Measurements from ENCODE around the gene ZFYVE26.
"Not testable (repeated sequence)": the region's sequence is repeated elsewhere in the genome, so short reads cannot be mapped to it uniquely, and the experiment has no call there.

Gene ZFYVE26

GRCh38 chr14:67837011-67837624 lies 20.7 kb upstream of the ZFYVE26 start:
- no peak overlapping the region for H3K4me3 ChIP-seq (ENCODE audit: low read depth, low read length)
- H3K9me3 ChIP-seq (ENCODE audit: control insufficient read depth, insufficient read depth, low read length): no peaks in the 10 kb centered on the region
- H3K27me3 ChIP-seq (ENCODE audit: control insufficient read depth, insufficient read depth, low read length): no peaks in the 10 kb centered on the region
- no peaks in the 10 kb centered on the region for H3K4me1 ChIP-seq (ENCODE audit: control insufficient read depth, insufficient read depth, low read length)
- no peak overlapping the region for H3K9ac ChIP-seq (ENCODE audit: low read depth, low read length)
- H3K36me3 ChIP-seq (ENCODE audit: control insufficient read depth, insufficient read depth, low read length): no peaks in the 10 kb centered on the region

- no peaks in the 10 kb centered on the region for H3K36me3 ChIP-seq (ENCODE audit: control insufficient read depth, insufficient read depth, low read length)
- no peak overlapping the region for H3K9ac ChIP-seq (ENCODE audit: low read depth, low read length)
- no peaks in the 10 kb centered on the region for H3K27me3 ChIP-seq (ENCODE audit: control insufficient read depth, insufficient read depth, low read length)
- H3K4me3 ChIP-seq (ENCODE audit: low read depth, low read length): no peak overlapping the region
- no peaks in the 10 kb centered on the region for H3K4me1 ChIP-seq (ENCODE audit: control insufficient read depth, insufficient read depth, low read length)
- no peaks in the 10 kb centered on the region for H3K9me3 ChIP-seq (ENCODE audit: control insufficient read depth, insufficient read depth, low read length)
These were observed 19.2 kb upstream of the ZFYVE26 start for GRCh38 chr14:67835596-67835995.

GRCh38 chr14:67833403-67833802 lies 17.0 kb upstream of the ZFYVE26 start:
- H3K36me3 ChIP-seq (ENCODE audit: control insufficient read depth, insufficient read depth, low read length): no peaks in the 10 kb centered on the region
- no peak overlapping the region for H3K9ac ChIP-seq (ENCODE audit: low read depth, low read length)
- H3K4me3 ChIP-seq (ENCODE audit: low read depth, low read length): no peak overlapping the region
- no peaks in the 10 kb centered on the region for H3K9me3 ChIP-seq (ENCODE audit: control insufficient read depth, insufficient read depth, low read length)
- no peaks in the 10 kb centered on the region for H3K4me1 ChIP-seq (ENCODE audit: control insufficient read depth, insufficient read depth, low read length)
- no peaks in the 10 kb centered on the region for H3K27me3 ChIP-seq (ENCODE audit: control insufficient read depth, insufficient read depth, low read length)

GRCh38 chr14:67831113-67831512 lies 14.7 kb upstream of the ZFYVE26 start:
- H3K27me3 ChIP-seq (ENCODE audit: control insufficient read depth, insufficient read depth, low read length): no peaks in the 10 kb centered on the region
- H3K4me3 ChIP-seq (ENCODE audit: low read depth, low read length): no peak overlapping the region
- no peak overlapping the region for H3K9ac ChIP-seq (ENCODE audit: low read depth, low read length)
- H3K36me3 ChIP-seq (ENCODE audit: control insufficient read depth, insufficient read depth, low read length): no peaks in the 10 kb centered on the region
- H3K4me1 ChIP-seq (ENCODE audit: control insufficient read depth, insufficient read depth, low read length): no peaks in the 10 kb centered on the region
- H3K9me3 ChIP-seq (ENCODE audit: control insufficient read depth, insufficient read depth, low read length): no peaks in the 10 kb centered on the region

DNA sequence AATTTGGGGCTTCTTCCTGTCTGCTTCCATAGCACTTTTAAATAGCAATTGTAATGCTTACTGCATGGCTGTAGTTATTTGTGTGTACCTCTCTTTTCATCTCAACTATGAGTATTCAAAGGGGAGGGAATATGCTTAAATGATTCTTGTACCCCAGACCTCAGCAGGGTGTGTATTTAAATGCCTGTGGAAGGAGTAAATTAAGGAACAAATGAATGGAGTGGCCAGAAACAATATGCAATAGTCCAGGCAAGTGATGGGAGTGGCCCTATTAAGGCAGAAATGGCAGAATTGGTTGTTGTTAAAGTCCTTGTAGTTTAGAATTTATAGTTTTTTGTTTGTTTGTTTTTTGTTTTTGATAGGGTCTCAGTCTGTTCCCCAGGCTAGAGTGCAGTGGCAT lies 4.7 kb upstream of the ZFYVE26 start:
- H3K4me1 ChIP-seq (ENCODE audit: control insufficient read depth, insufficient read depth, low read length): peaks cover 5% of the 10 kb centered on the region
- no peak overlapping the region for H3K9ac ChIP-seq (ENCODE audit: low read depth, low read length)
- H3K36me3 ChIP-seq (ENCODE audit: control insufficient read depth, insufficient read depth, low read length): no peaks in the 10 kb centered on the region
- no peak overlapping the region for H3K4me3 ChIP-seq (ENCODE audit: low read depth, low read length)
- no peaks in the 10 kb centered on the region for H3K27me3 ChIP-seq (ENCODE audit: control insufficient read depth, insufficient read depth, low read length)
- H3K9me3 ChIP-seq (ENCODE audit: control insufficient read depth, insufficient read depth, low read length): no peaks in the 10 kb centered on the region

DNA sequence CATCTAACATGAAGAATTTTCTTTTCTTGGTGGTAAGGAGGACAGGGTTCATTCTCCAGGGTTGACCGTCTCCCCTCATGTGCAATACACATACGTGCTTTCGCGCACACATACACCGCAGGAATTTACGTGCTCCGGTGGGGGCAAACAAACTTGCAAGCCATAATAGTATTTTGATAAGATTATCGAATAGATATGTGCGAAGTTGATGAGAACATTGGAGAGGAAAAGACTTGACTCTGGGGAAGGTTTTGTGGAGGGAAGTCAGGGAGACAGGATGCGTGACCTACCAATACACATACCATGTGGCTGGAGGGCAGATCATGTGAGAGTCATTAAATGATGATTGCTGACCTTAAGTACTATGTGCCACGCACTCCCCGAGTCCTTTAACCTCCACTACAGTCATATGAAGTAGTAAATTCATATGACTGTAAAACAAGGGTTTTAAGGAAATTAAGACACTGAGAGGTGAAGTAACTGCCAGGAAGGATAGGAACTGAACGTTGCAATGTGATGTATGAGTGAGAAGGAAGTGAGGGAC lies 4.1 kb upstream of the ZFYVE26 start:
- Histone ChIP-seq H3K9me3 (ENCODE audit: control insufficient read depth, insufficient read depth, low read length) (no peaks in the 10 kb centered on the region), H3K27me3 (ENCODE audit: control insufficient read depth, insufficient read depth, low read length) (no peaks in the 10 kb centered on the region), H3K9ac (ENCODE audit: low read depth, low read length) (peak overlapping the region; percentile 82), H3K36me3 (ENCODE audit: control insufficient read depth, insufficient read depth, low read length) (no peaks in the 10 kb centered on the region), H3K4me3 (ENCODE audit: low read depth, low read length) (peak overlapping the region; percentile 98), H3K4me1 (ENCODE audit: control insufficient read depth, insufficient read depth, low read length) (peaks cover 5% of the 10 kb centered on the region)

DNA sequence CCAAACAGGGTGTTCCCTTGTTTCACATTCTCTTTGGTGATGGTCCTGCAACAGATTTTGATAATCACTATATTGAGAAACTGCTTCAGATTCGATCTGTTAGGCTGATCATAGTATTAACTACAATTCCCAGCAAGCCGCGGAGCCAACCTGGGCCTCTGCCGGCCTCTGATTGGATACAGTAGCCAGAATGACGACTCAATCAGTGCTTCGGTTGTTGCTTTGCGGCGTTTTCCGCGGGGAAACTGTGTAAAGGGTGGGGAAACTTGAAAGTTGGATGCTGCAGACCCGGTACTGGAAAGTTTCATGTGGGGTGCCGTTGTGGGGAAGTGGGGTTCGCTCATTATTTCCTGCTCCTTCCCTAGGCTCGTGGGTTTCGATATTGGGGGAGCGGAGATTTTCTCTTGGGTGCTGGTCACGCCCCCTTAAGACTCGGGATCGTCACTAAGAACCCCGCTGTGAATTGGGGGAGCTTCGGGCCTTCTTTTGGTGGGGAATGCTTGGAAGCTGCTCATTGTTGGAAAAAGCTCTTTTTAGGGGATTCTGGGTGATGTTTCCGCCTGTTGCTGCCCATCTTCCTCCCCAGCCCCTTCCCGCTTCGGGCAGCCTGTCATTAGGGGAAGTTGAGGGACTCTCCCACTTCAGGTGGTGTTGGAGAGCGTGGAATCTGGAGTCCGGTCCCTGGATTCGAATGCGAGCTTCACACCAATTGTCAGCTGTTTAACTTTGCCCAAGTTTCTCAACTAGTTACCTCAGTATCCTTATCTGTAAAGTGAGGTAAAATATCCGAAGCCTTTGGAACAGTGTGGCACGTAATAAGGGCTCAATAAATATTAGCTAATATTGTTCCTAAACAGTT lies 3.4 kb upstream of the ZFYVE26 start, which contains the start of gene RAD51B:
RAD51B (plus strand) TSS at position 217 of the 859 bp plus-strand sequence.
- Histone ChIP-seq H3K9me3 (ENCODE audit: control insufficient read depth, insufficient read depth, low read length) (no peaks in the 10 kb centered on the region), H3K27me3 (ENCODE audit: control insufficient read depth, insufficient read depth, low read length) (no peaks in the 10 kb centered on the region), H3K4me3 (ENCODE audit: low read depth, low read length) (peak within 1 kb of the TSS; percentile 98), H3K36me3 (ENCODE audit: control insufficient read depth, insufficient read depth, low read length) (no peaks in the 10 kb centered on the region), H3K4me1 (ENCODE audit: control insufficient read depth, insufficient read depth, low read length) (peaks cover 5% of the 10 kb centered on the region), H3K9ac (ENCODE audit: low read depth, low read length) (peak within 1 kb of the TSS; percentile 82)

DNA sequence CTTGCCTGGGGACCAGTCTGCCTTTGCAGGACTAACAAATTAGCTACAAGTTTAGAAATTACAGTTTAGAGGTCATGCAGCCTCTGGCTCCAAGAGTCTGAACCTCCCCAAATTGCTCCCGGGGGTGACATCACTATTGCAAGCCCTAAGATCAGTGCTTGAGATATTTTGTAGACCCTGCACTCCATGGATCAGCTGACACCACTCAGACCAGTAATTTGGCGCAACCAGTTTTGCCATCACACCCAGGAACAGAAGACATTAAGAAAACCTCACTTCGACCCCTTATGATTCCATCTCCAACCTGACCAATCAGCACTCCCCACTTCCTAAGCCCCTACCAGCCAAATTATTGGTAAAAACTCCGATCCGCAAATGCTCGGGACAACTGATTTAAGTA lies 2.1 kb upstream of the ZFYVE26 start:
- H3K4me1 ChIP-seq (ENCODE audit: control insufficient read depth, insufficient read depth, low read length); H3K9ac ChIP-seq (ENCODE audit: low read depth, low read length); H3K27me3 ChIP-seq (ENCODE audit: control insufficient read depth, insufficient read depth, low read length); H3K4me3 ChIP-seq (ENCODE audit: low read depth, low read length); H3K9me3 ChIP-seq (ENCODE audit: control insufficient read depth, insufficient read depth, low read length); H3K36me3 ChIP-seq (ENCODE audit: control insufficient read depth, insufficient read depth, low read length): not testable (repeated sequence)

DNA sequence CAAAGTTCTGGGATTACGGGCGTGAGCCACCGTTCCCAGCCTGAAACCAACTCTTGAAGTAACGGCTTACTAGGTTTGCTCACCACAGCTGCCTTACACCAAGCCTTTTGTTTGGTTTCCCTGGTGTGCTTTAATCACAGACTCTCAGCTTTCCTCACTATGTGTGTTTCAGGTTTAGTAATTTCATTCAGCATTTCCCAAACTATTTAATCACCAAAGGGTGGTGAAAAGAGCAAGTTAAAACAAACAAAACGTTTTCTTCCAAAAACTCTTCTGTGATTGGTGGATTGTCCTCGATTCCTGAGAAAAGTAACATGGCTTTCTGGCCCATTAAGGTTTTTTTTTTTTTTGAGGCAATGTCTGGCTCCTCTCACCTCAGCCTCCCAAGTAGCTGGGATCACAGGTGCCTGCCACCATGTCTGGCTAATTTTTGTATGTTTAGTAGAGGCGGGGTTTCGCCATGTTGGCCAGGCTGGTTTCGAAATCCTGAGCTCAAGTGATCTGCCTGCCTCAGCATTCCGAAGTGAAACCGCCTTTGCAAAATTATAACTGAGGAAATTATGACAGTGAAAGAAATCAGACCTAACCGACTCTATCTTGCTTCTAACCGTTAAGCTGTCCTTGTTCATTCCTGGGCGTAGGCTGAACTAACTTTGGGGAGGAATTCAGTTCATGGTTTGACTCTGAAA lies 1.5 kb upstream of the ZFYVE26 start:
- H3K4me3 ChIP-seq (ENCODE audit: low read depth, low read length): no peak overlapping the region
- no peaks in the 10 kb centered on the region for H3K36me3 ChIP-seq (ENCODE audit: control insufficient read depth, insufficient read depth, low read length)
- peaks cover 5% of the 10 kb centered on the region for H3K4me1 ChIP-seq (ENCODE audit: control insufficient read depth, insufficient read depth, low read length)
- no peaks in the 10 kb centered on the region for H3K27me3 ChIP-seq (ENCODE audit: control insufficient read depth, insufficient read depth, low read length)
- no peak overlapping the region for H3K9ac ChIP-seq (ENCODE audit: low read depth, low read length)
- no peaks in the 10 kb centered on the region for H3K9me3 ChIP-seq (ENCODE audit: control insufficient read depth, insufficient read depth, low read length)

- Histone ChIP-seq H3K4me1 (ENCODE audit: control insufficient read depth, insufficient read depth, low read length) (peaks cover 3% of the 10 kb centered on the region), H3K36me3 (ENCODE audit: control insufficient read depth, insufficient read depth, low read length) (peaks cover under 1% of the 10 kb centered on the region), H3K9me3 (ENCODE audit: control insufficient read depth, insufficient read depth, low read length) (no peaks in the 10 kb centered on the region), H3K4me3 (ENCODE audit: low read depth, low read length) (peak overlapping the region; percentile 91), H3K27me3 (ENCODE audit: control insufficient read depth, insufficient read depth, low read length) (no peaks in the 10 kb centered on the region), H3K9ac (ENCODE audit: low read depth, low read length) (peak overlapping the region; percentile 95)
These were observed 691 bp downstream of the ZFYVE26 start for GRCh38 chr14:67815573-67816225.

- Histone ChIP-seq H3K4me3 (ENCODE audit: low read depth, low read length) (peak overlapping the region; percentile 91), H3K27me3 (ENCODE audit: control insufficient read depth, insufficient read depth, low read length) (no peaks in the 10 kb centered on the region), H3K9ac (ENCODE audit: low read depth, low read length) (no peak overlapping the region), H3K4me1 (ENCODE audit: control insufficient read depth, insufficient read depth, low read length) (no peaks in the 10 kb centered on the region), H3K9me3 (ENCODE audit: control insufficient read depth, insufficient read depth, low read length) (no peaks in the 10 kb centered on the region), H3K36me3 (ENCODE audit: control insufficient read depth, insufficient read depth, low read length) (peaks cover 3% of the 10 kb centered on the region)
These were observed 1.6 kb downstream of the ZFYVE26 start for GRCh38 chr14:67814821-67815220.
